Panc1 (cell line): Measurements from ENCODE around the gene WRAP53.

Experiments
- POLR2AphosphoS5 ChIP-seq: IDR thresholded peaks from 2 replicates; pipeline ENCODE4 v1.6.1; 2012; ENCODE audit warnings: mild to moderate bottlenecking, low read depth, low read length, moderate library complexity
- TF ChIP-seq, protein P1 (sequence below): fragments of 450-650 bp; IDR thresholded peaks from 2 replicates; pipeline ENCODE4 v1.5.1; 2017; ENCODE audit warnings: mild to moderate bottlenecking

DNA sequence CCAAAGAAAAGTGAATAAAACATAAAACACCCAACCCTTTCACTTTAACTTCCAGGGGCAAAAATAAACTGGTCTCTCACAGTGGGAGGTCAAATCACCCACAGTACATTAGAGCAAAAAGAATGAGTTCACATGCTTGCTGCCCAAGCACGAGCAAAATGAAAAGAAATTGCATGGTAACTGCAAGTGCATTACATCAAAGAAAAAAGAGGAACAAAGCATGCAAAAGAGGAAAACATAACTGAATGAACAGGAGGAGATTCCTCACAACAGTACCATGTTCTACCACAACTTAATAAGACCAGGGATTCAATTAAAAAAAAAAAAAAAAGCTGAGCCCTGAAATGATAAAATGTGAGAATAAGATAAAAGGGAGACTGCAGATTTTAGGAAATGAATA is 41.5 kb downstream of the WRAP53 start:
- TF ChIP-seq, protein P1, sequence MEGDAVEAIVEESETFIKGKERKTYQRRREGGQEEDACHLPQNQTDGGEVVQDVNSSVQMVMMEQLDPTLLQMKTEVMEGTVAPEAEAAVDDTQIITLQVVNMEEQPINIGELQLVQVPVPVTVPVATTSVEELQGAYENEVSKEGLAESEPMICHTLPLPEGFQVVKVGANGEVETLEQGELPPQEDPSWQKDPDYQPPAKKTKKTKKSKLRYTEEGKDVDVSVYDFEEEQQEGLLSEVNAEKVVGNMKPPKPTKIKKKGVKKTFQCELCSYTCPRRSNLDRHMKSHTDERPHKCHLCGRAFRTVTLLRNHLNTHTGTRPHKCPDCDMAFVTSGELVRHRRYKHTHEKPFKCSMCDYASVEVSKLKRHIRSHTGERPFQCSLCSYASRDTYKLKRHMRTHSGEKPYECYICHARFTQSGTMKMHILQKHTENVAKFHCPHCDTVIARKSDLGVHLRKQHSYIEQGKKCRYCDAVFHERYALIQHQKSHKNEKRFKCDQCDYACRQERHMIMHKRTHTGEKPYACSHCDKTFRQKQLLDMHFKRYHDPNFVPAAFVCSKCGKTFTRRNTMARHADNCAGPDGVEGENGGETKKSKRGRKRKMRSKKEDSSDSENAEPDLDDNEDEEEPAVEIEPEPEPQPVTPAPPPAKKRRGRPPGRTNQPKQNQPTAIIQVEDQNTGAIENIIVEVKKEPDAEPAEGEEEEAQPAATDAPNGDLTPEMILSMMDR = no peak
- TF ChIP-seq POLR2AphosphoS5 = no peak
